Gastroesophageal sphincter (tissue), 4 donors: Measurements from ENCODE around the gene ZFYVE1. TPM values are rescaled to one million over a fixed set of nuclear protein-coding genes. Genes with fewer than 3 reads are reported as not detected.

Experiments used
- ATAC-seq: fragments of 150-250 bp; one replicate; pipeline ENCODE4 v1.9.1; 2016; ENCODE audit warnings: mild to moderate bottlenecking, moderate library complexity
- H3K27ac ChIP-seq, 4 donors: fragments of 200-600 bp; sonication (generic) in 3 of 4; 1 replicate in 3 of 4; 2 replicates in 1 of 4; pipeline ENCODE4 v1.5.1; 2016 to 2019
- H3K27me3 ChIP-seq: fragments of 200-600 bp; sonication (generic); one replicate; pipeline ENCODE4 v1.5.1; 2019
- H3K36me3 ChIP-seq, 2 donors: fragments of 200-600 bp; sonication (generic); one replicate each; pipeline ENCODE4 v1.5.1; 2019; ENCODE audit warnings: control low read depth in 1 of 2
- H3K4me1 ChIP-seq, 3 donors: fragments of 200-600 bp; sonication (generic); 1 replicate in 2 of 3; 2 replicates in 1 of 3; pipeline ENCODE4 v1.5.1; 2016 to 2019; ENCODE audit warnings: control low read depth in 2 of 3
- H3K4me3 ChIP-seq, 2 donors: fragments of 200-600 bp; sonication (generic); one replicate each; pipeline ENCODE4 v1.5.1; 2019; ENCODE audit warnings: mild to moderate bottlenecking in 1 of 2, moderate library complexity in 1 of 2
- H3K9me3 ChIP-seq, 3 donors: fragments of 200-600 bp; sonication (generic); one replicate each; pipeline ENCODE4 v1.5.1; 2017 to 2019; ENCODE audit warnings: control low read depth in 2 of 3
- EP300 ChIP-seq: sonication (generic); formaldehyde crosslinking; IDR thresholded peaks from one replicate; pipeline ENCODE4 v1.6.1; 2017; ENCODE audit warnings: antibody characterized with exemption, mild to moderate bottlenecking
- POLR2A ChIP-seq, 2 donors: fragments of 450-650 bp; IDR thresholded peaks; one replicate each; pipeline ENCODE4 v1.6.1; 2017; ENCODE audit warnings: antibody characterized with exemption in 2 of 2, mild to moderate bottlenecking in 2 of 2, moderate library complexity in 1 of 2
- POLR2AphosphoS5 ChIP-seq: sonication (generic); formaldehyde crosslinking; IDR thresholded peaks from one replicate; pipeline ENCODE4 v1.6.1; 2017; ENCODE audit warnings: antibody characterized with exemption
- WGBS, 2 donors: methylation state at CpG; one replicate each; pipeline ENCODE4 v1.1.5; 2018; ENCODE audit warnings: low coverage in 1 of 2; 5-methylcytosine and 5-hydroxymethylcytosine counted together
- total RNA-seq, 4 donors: library from RNA; depleted of rRNA; stranded (reverse); fragments of >200 nt; gene quantifications; one replicate each; pipeline ENCODE4 v1.1.0, GENCODE V29; 2016
- TF ChIP-seq, protein P1 (sequence below), 4 experiments: fragments of 200-600 bp in 2 of 4; fragments of 450-650 bp in 2 of 4; sonication (generic) in 1 of 4; IDR thresholded peaks; one replicate each; pipeline ENCODE4 v1.5.1; 2017 to 2019; ENCODE audit warnings: antibody characterized with exemption in 4 of 4, mild to moderate bottlenecking in 2 of 4, moderate library complexity in 2 of 4

ZFYVE1 gene
- total RNA-seq, 4 donors from 2014 or later: 16.7 to 36.7 (median 23.8) TPM

DNA sequence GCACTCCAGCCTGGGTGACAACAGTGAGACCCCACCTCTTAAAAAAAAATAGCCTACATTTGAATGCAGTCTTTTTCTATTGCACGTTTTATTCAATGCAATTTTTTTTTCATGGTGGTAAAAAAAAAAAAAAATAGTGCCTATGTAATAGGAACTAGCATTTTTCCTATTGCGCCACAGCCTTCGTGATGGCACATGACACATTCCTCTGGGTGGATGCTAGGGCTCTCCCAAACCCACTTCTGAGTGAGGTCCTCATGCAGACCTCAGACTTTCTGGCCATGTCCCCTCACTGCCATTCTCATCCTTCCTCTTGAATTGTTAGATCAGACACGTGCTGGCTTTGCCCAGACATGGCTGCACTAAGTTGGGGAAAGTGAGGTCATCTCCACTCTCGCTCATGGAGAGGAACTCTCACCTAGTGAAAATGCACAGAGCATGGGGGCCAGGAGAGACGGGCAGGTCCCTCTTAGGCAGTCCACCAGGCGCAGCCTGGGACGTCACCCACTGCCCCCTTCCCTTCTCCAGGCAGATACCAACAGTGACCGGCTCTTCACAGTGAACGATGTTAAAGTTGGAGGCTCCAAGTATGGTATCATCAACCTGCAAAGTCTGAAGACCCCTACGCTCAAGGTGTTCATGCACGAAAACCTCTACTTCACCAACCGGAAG, 81.4 kb downstream of the ZFYVE1 start:
- Histone ChIP-seq H3K9me3 (no peaks in the 10 kb centered on the region), H3K27ac (no peak overlapping the region), H3K27me3 (no peaks in the 10 kb centered on the region), H3K4me3 (no peak overlapping the region), H3K4me1 (no peaks in the 10 kb centered on the region), H3K36me3 (peaks cover 0 to 80% of the 10 kb centered on the region in 2 donors)
- 88 to 93% methylated on average over 3 to 5 of the region's 13 CpGs for WGBS, 2 donors
- ATAC-seq: no peak
- no peak for TF ChIP-seq POLR2AphosphoS5
- no peak for TF ChIP-seq EP300
- TF ChIP-seq, protein P1, sequence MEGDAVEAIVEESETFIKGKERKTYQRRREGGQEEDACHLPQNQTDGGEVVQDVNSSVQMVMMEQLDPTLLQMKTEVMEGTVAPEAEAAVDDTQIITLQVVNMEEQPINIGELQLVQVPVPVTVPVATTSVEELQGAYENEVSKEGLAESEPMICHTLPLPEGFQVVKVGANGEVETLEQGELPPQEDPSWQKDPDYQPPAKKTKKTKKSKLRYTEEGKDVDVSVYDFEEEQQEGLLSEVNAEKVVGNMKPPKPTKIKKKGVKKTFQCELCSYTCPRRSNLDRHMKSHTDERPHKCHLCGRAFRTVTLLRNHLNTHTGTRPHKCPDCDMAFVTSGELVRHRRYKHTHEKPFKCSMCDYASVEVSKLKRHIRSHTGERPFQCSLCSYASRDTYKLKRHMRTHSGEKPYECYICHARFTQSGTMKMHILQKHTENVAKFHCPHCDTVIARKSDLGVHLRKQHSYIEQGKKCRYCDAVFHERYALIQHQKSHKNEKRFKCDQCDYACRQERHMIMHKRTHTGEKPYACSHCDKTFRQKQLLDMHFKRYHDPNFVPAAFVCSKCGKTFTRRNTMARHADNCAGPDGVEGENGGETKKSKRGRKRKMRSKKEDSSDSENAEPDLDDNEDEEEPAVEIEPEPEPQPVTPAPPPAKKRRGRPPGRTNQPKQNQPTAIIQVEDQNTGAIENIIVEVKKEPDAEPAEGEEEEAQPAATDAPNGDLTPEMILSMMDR (IDR thresholded peaks at IDR 0.05): no peak
- TF ChIP-seq POLR2A (IDR thresholded peaks at IDR 0.05): no peak

DNA sequence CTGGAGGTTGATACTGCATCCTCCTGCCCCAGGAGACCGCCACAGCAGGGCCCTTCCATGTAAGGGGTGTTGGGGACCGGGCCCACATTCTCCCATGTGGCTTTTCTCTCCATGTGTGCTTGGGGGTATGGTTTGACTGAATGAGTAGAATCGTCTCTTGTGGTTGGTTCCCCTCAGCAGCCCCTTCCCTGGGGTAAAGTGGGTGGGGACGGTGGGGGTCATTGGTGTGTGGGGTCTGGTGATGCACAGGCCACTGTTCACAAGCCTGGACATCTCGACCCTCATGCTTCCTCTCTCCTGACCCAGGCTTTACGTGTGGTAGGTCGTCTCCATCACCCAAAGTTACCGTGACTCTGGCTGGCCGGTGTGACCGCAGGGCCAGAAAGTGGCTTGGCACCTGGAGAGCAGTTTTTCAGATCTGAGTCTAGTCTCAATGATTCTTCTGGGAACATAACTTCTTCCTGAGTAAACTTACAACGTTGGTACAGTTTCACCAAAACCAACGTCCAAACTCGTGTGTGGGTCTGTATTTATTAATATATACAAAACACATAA, 83.0 kb downstream of the ZFYVE1 start:
- Histone ChIP-seq H3K4me3 (no peak overlapping the region), H3K4me1 (no peaks in the 10 kb centered on the region), H3K27me3 (no peaks in the 10 kb centered on the region), H3K36me3 (peaks cover 0 to 92% of the 10 kb centered on the region in 2 donors), H3K9me3 (no peaks in the 10 kb centered on the region), H3K27ac (no peak overlapping the region)
- no peak for ATAC-seq
- TF ChIP-seq, protein P1 (IDR thresholded peaks at IDR 0.05): no peak
- TF ChIP-seq POLR2A (IDR thresholded peaks at IDR 0.05) (no peak), POLR2AphosphoS5 (no peak), EP300 (no peak)
- WGBS, 2 donors: 86 to 87% methylated on average over 7 to 9 of the region's 13 CpGs

DNA sequence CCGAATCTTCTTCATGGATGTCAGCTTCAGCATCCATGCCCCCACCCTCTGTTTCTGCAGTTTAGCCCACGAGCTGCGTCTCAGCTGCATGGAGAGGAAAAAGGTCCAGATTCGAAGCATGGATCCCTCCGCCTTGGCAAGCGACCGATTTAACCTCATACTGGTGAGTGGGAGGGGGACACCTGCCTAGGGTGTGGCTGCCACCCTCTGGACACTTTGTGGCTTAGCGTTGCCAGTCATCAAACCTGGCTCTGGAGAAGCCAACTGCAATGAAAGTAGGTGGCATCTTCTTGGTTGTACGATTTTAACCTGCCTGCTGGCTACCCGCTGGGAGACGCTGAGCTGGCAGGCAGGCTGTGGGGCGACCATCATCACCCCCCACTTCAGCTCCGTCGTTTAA, 84.0 kb downstream of the ZFYVE1 start:
- Histone ChIP-seq H3K36me3 (peaks cover 0 to 95% of the 10 kb centered on the region in 2 donors), H3K4me1 (no peaks in the 10 kb centered on the region), H3K27ac (no peak overlapping the region), H3K27me3 (no peaks in the 10 kb centered on the region), H3K4me3 (no peak overlapping the region), H3K9me3 (no peaks in the 10 kb centered on the region)
- 87 to 88% methylated on average over 8 to 11 of the region's 14 CpGs for WGBS, 2 donors
- ATAC-seq: no peak
- TF ChIP-seq POLR2AphosphoS5: no peak
- no peak for TF ChIP-seq POLR2A (IDR thresholded peaks at IDR 0.05)
- TF ChIP-seq, protein P1 (IDR thresholded peaks at IDR 0.05): no peak
- no peak for TF ChIP-seq EP300

DNA sequence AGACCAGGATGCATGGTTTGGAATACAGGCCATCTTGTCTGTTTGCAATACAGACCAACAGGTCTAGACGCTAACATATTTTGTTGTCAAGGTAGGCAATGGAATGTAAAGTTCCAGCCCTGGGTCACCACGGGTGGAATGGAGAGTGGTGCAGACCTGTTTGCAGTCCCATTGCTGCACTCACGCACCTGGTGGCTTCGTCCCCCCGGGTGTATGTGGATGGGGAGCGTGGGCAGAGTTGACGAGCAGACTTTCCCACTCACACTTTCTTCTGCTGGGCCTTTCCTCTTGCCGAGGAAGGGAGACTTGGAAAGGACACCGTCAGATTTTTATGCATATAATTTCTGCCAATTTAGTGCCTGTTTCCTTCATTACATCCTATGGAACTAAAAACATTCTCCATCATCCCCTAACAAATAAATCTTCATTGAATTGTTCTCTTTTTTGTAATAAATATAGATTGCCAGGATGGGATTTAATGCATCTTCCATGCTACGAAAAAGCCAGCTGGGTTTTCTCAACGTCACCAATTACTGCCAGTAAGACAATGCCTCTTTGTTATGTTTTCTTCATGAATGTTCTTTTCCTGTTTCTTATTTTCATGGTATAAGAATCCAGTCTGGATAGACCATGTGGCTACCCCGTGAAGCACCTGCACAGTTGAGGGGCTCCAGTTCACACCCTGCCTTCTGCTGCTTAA, 85.5 kb downstream of the ZFYVE1 start:
- Histone ChIP-seq H3K9me3 (no peaks in the 10 kb centered on the region), H3K36me3 (peaks cover 0 to 84% of the 10 kb centered on the region in 2 donors), H3K27ac (no peak overlapping the region), H3K27me3 (no peaks in the 10 kb centered on the region), H3K4me1 (no peaks in the 10 kb centered on the region), H3K4me3 (no peak overlapping the region)
- no peak for ATAC-seq
- WGBS, 2 donors: 72 to 76% methylated on average over 5 to 12 of the region's 12 CpGs
- no peak for TF ChIP-seq POLR2A (IDR thresholded peaks at IDR 0.05)
- no peak for TF ChIP-seq POLR2AphosphoS5
- TF ChIP-seq, protein P1 (IDR thresholded peaks at IDR 0.05): no peak
- no peak for TF ChIP-seq EP300
